Measurements from ENCODE around the gene KIR3DL1.

DNA sequence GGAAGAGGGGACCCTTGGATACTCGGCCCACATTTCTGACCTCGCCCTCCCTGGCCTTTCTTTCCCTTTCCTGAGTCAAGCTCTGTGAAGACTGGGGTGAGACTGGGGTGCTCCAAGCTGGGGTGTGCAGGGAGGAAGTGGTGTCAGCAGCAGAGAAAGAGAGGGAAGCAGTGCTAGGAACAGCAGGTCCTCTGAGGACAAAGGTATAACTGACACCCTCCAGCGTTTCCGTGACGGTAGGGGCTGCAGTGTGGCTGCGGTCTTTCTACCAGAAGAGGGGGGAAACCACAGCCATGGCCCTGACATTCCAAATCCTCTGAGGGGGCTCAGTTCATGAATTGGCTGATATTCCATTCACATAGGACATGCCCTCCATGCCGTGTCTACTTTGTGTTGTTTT lies 35.1 kb downstream of the KIR3DL1 start:
- TF ChIP-seq, protein P1, sequence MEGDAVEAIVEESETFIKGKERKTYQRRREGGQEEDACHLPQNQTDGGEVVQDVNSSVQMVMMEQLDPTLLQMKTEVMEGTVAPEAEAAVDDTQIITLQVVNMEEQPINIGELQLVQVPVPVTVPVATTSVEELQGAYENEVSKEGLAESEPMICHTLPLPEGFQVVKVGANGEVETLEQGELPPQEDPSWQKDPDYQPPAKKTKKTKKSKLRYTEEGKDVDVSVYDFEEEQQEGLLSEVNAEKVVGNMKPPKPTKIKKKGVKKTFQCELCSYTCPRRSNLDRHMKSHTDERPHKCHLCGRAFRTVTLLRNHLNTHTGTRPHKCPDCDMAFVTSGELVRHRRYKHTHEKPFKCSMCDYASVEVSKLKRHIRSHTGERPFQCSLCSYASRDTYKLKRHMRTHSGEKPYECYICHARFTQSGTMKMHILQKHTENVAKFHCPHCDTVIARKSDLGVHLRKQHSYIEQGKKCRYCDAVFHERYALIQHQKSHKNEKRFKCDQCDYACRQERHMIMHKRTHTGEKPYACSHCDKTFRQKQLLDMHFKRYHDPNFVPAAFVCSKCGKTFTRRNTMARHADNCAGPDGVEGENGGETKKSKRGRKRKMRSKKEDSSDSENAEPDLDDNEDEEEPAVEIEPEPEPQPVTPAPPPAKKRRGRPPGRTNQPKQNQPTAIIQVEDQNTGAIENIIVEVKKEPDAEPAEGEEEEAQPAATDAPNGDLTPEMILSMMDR (IDR thresholded peaks at IDR 0.05; ENCODE audit: insufficient read depth, low read length, poor library complexity, severe bottlenecking), result no peak
- TF ChIP-seq EZH2phosphoT487 (conservative IDR thresholded peaks at IDR 0.05; ENCODE audit: low read length), result no peak
